ENCODE measurements around the gene NKAIN2. TPM values are rescaled to one million over a fixed set of nuclear protein-coding genes. Genes with fewer than 3 reads are reported as not detected.

NKAIN2 gene
- total RNA-seq, 1 experiment from 2014 or later = not detected

DNA sequence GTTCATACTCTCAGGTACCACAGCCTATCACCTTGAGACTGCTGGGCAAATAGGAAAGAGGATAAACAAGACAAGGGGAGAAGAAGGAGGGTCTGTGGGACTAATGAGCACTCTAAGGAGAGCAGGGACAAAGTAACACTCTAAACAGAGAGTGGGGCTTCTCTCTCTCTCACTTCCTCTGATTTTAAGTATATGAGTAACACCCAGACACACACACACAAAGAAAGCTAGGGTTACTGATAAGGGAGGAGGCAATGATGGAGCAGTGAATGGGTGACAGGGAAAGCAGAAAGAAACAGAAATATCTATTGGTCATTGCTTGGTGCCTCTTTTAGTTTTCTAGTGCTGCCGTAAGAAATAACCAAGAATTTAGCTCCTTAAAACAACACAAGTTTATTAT, 1062.4 kb downstream of the NKAIN2 start:
- no peak for DNase-seq
- Mint-ChIP-seq H3K4me1 (ENCODE audit: low read depth, unreplicated experiment) (no peaks in the 10 kb centered on the region), H3K27me3 (ENCODE audit: unreplicated experiment) (no peaks in the 10 kb centered on the region), H3K9me3 (ENCODE audit: low read depth, unreplicated experiment) (no peaks in the 10 kb centered on the region), H3K27ac (ENCODE audit: unreplicated experiment) (no peak overlapping the region), H3K36me3 (ENCODE audit: insufficient read depth, unreplicated experiment) (no peaks in the 10 kb centered on the region), H3K4me3 (ENCODE audit: low read depth, unreplicated experiment) (no peak overlapping the region)
- TF ChIP-seq CTCF (IDR thresholded peaks at IDR 0.05; ENCODE audit: unreplicated experiment) = no peak
- no TSS peak for BruUV-seq (replicated peaks)
- intact Hi-C loops (cut with micrococcal nuclease; ENCODE audit: unreplicated experiment) = no loop called here
- CTCF ChIA-PET = no interaction called here

DNA sequence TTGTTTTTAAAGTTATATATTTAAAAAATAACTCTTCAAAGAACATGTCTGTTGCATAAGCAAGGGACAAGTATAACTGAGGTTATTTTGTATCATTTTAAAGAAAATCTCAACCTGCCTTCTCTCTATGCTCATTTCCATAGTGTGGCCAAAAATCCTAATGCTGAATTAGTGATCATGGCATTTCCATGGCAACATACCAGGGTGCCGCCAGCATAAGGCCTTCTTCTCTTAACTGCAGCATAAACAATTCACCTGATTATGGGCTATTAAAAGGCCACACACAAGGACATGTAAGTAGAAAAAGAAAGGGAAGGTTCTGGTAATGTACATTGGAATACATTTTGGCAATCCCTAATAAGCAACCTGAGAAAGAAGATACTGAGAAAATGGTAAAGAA, 1063.5 kb downstream of the NKAIN2 start:
- H3K4me3 Mint-ChIP-seq (ENCODE audit: low read depth, unreplicated experiment) = no peak overlapping the region
- no peaks in the 10 kb centered on the region for H3K27me3 Mint-ChIP-seq (ENCODE audit: unreplicated experiment)
- BruUV-seq (replicated peaks) = no TSS peak
- H3K9me3 Mint-ChIP-seq (ENCODE audit: low read depth, unreplicated experiment) = no peaks in the 10 kb centered on the region
- H3K27ac Mint-ChIP-seq (ENCODE audit: unreplicated experiment) = no peak overlapping the region
- no peak for DNase-seq
- intact Hi-C loops (cut with micrococcal nuclease; ENCODE audit: unreplicated experiment) = no loop called here
- H3K36me3 Mint-ChIP-seq (ENCODE audit: insufficient read depth, unreplicated experiment) = no peaks in the 10 kb centered on the region
- no peak for TF ChIP-seq CTCF (IDR thresholded peaks at IDR 0.05; ENCODE audit: unreplicated experiment)
- H3K4me1 Mint-ChIP-seq (ENCODE audit: low read depth, unreplicated experiment) = no peaks in the 10 kb centered on the region
- CTCF ChIA-PET = no interaction called here

DNA sequence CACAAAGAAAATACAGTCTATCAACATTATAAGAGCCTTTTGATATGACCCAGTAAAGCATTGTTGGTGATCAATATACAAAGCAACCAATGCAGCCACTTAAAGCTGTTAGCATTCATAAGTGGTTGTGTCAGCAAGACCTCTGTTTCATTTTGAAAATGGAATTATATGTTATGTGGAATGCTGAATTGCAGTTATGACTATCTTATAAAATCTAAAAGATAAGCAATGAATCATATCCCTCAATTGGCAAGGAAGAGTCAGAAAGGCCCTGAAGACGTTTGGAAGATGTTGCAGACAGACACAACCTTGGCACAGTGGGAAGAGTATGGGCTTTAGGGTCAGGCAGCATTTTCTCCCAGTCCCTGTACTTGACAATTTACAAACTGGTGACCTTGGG, 1064.8 kb downstream of the NKAIN2 start:
- H3K36me3 Mint-ChIP-seq (ENCODE audit: insufficient read depth, unreplicated experiment) = no peaks in the 10 kb centered on the region
- H3K27me3 Mint-ChIP-seq (ENCODE audit: unreplicated experiment) = no peaks in the 10 kb centered on the region
- intact Hi-C loops (cut with micrococcal nuclease; ENCODE audit: unreplicated experiment) = no loop called here
- H3K4me1 Mint-ChIP-seq (ENCODE audit: low read depth, unreplicated experiment) = no peaks in the 10 kb centered on the region
- TF ChIP-seq CTCF (IDR thresholded peaks at IDR 0.05; ENCODE audit: unreplicated experiment) = no peak
- H3K4me3 Mint-ChIP-seq (ENCODE audit: low read depth, unreplicated experiment) = no peak overlapping the region
- H3K27ac Mint-ChIP-seq (ENCODE audit: unreplicated experiment) = no peak overlapping the region
- CTCF ChIA-PET = no interaction called here
- BruUV-seq (replicated peaks) = no TSS peak
- no peaks in the 10 kb centered on the region for H3K9me3 Mint-ChIP-seq (ENCODE audit: low read depth, unreplicated experiment)
- DNase-seq = no peak

GRCh38 chr6:124869416-124869815, 1065.8 kb downstream of the NKAIN2 start:
- intact Hi-C loops (cut with micrococcal nuclease; ENCODE audit: unreplicated experiment) = no loop called here
- CTCF ChIA-PET = no interaction called here
- TF ChIP-seq CTCF (IDR thresholded peaks at IDR 0.05; ENCODE audit: unreplicated experiment) = no peak
- no peaks in the 10 kb centered on the region for H3K4me1 Mint-ChIP-seq (ENCODE audit: low read depth, unreplicated experiment)
- no TSS peak for BruUV-seq (replicated peaks)
- no peak overlapping the region for H3K4me3 Mint-ChIP-seq (ENCODE audit: low read depth, unreplicated experiment)
- H3K9me3 Mint-ChIP-seq (ENCODE audit: low read depth, unreplicated experiment) = no peaks in the 10 kb centered on the region
- no peaks in the 10 kb centered on the region for H3K36me3 Mint-ChIP-seq (ENCODE audit: insufficient read depth, unreplicated experiment)
- no peak for DNase-seq
- H3K27me3 Mint-ChIP-seq (ENCODE audit: unreplicated experiment) = no peaks in the 10 kb centered on the region
- no peak overlapping the region for H3K27ac Mint-ChIP-seq (ENCODE audit: unreplicated experiment)

Data from Calu3 (cell line).